Pancreas (tissue), 10 donors: ENCODE measurements around the gene KASH5. TPM values are rescaled to one million over a fixed set of nuclear protein-coding genes. Genes with fewer than 3 reads are reported as not detected.
A peak's percentile ranks its signal among the peaks of the same experiment; 100 is the strongest.

Experiments used
- ATAC-seq, 4 donors: fragments of 200-7000 bp; cut with Tn5 transposase; one replicate each; pipeline versions ENCODE4 v1.8.0 to v1.9.1; 2020; ENCODE audit warnings: mild to moderate bottlenecking in 4 of 4, moderate library complexity in 4 of 4
- DNase-seq, 6 donors: peaks; one replicate each; pipeline ENCODE4 v3.0.0-alpha.2; 2020
- FAIRE-seq: peaks from 2 replicates; lab custom pipeline; 2012; peaks lifted over from hg19 to GRCh38; lab: Jason Lieb, UNC
- H3K27ac ChIP-seq, 4 donors: fragments of 200-600 bp; sonication (generic); 1 replicate in 3 of 4; 2 replicates in 1 of 4; pipeline versions ENCODE4 v1.5.0 to v1.8.0; 2020
- H3K27me3 ChIP-seq, 4 donors: fragments of 200-600 bp; one replicate each; pipeline ENCODE4 v1.8.0; 2021
- H3K36me3 ChIP-seq, 3 donors: fragments of 200-600 bp; sonication (generic) in 1 of 3; one replicate each; pipeline versions ENCODE4 v1.5.0 to v1.8.0; 2020 to 2021
- H3K4me1 ChIP-seq, 3 donors: fragments of 200-600 bp; one replicate each; pipeline ENCODE4 v1.8.0; 2021
- H3K4me3 ChIP-seq, 4 donors: fragments of 200-600 bp; sonication (generic) in 2 of 4; one replicate each; pipeline versions ENCODE4 v1.5.0 to v1.8.0; 2020 to 2021
- H3K9me3 ChIP-seq, 4 donors: fragments of 200-600 bp; one replicate each; pipeline ENCODE4 v1.8.0; 2021
- CTCF ChIP-seq, 4 donors: fragments of 200-600 bp; sonication (generic) in 3 of 4; IDR thresholded peaks; one replicate each; pipeline versions ENCODE4 v1.5.0 to v1.8.0; 2021; ENCODE audit warnings: antibody characterized with exemption in 4 of 4
- WGBS, 2 donors: extraction: QIAGEN DNeasy Blood & Tissue Kit; methylation state at CpG; one replicate each; pipeline ENCODE4 v1.1.7; 2013; 5-methylcytosine and 5-hydroxymethylcytosine counted together
- intact Hi-C, 3 donors: fragments of 100-400 bp; cut with DNase I; formaldehyde crosslinking; loops; one replicate each; pipeline versions ENCODE4 v1.11.1 to v1.14.2; 2022
- polyA plus RNA-seq, 2 donors: library from polyadenylated mRNA; stranded (reverse); fragments of 200-250 nt; gene quantifications; one replicate each; pipeline ENCODE4 v1.2.3, GENCODE V29; 2013
- total RNA-seq, 6 donors: library from RNA; stranded (reverse); fragmentation: NEBNext Ultra II Directional in 4 of 6; extraction: Animal tissue kit (Norgen Biotek cat#: 25700) in 4 of 6; gene quantifications; one replicate each; pipeline versions ENCODE4 v1.2.1 to v1.2.4, GENCODE V29; 2021 to 2023
- donor health status: healthy with polysubstance abuse.
- donor health status: DM: no; HTN: no; CAD: no; lungs with moderate emphysema.
- donor health status: DM: no; HTN: no; CAD: no.
- donor health status: control.
- donor health status: control.
- donor health status: Bipolar disorder and iron deficiency.
- donor health status: DM: yes; HTN: yes; CAD: no.
- donor health status: DM: no; HTN: no; CAD: no.
- donor health status: DM: no; HTN: no; CAD: no.
- donor health status: DM: yes; HTN: yes; CAD: no.

KASH5 gene
- total and polyA plus RNA-seq, 8 donors, result 1.2 to 3.3 (median 2.2) TPM

DNA sequence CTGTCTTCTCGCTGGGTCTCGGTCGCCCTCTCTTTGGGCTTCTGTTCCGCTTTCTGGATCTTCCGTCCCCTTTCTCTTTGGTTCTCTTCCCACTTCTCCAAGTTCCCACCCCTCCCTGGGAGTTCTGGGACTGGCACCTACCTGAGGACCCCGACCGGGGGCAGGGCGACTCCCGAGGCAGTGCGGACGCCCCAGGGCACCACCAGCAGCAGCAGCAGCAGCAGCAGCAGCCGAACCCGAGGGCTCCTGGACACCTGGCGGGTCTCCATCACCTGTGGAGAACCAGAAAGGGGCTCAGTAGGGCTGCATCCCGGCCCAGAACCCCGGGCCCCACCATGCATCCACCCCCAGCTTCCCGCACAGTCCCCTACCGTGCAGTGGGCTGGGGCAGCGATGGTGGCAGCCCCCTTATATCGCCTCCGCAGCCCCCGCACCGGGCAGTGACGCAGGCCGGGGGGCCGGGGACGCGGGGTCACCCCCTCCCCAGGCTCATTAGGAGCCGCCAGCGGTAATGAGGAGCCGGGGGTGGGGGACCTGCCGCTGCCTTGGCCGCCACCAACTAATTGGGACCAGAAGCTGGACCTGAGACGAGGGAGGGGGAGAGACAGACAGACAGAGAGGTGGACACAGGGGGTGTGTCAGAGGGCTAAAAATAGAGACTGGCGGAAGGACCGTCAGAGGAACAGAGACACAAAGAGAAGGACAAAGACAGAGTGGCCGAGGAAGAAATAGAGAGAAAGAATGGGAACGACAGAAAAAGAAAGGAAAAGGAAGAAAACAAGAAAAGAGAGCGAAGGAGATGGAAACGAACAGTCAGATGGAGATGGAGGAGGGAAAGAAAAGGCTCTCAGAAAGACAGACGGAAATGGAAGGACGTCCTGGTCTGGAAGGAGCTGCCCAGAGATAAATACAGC, 35.3 kb downstream of the KASH5 start, which contains the start of gene PTH2:
PTH2 (minus strand) TSS at position 371 of the 914 bp plus-strand sequence; CDS start at position 269, 102 bp downstream.
- no peak for TF ChIP-seq CTCF (IDR thresholded peaks at IDR 0.05)
- intact Hi-C loops, result no loop called here
- no peak for ATAC-seq
- DNase-seq, result no peak
- 10 to 12% methylated on average over 41 to 42 of the region's 42 CpGs for WGBS, 2 donors
- peak within 1 kb of the TSS in 1 of 4 donors; percentile 22 for H3K4me3 ChIP-seq
- FAIRE-seq, result no peak
- H3K27me3 ChIP-seq, result peaks cover 0 to 47% (median 11%) of the 10 kb centered on the region in 4 donors
- H3K9me3 ChIP-seq, result no peaks in the 10 kb centered on the region
- H3K27ac ChIP-seq, result no peak within 1 kb of the TSS
- H3K4me1 ChIP-seq, result peaks cover 0 to 6% (median 0%) of the 10 kb centered on the region in 3 donors
- no peaks in the 10 kb centered on the region for H3K36me3 ChIP-seq

DNA sequence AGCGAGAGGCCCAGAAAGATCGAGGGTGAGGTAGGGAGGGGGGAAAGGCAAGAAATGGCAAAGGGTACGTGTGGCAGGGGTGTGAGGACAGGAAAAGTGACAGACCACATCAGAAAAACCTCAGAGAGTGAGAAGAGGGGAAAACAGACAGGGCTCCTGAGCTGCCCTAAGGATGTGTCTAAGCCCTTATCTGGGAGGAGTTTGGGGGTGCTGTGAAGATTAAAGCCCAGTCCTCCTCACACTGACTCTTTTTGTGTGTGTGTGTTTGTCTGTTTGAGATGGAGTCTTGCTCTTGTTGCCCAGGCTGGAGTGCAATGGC, 35.9 kb downstream of the KASH5 start:
- peaks cover 0 to 51% (median 11%) of the 10 kb centered on the region in 4 donors for H3K27me3 ChIP-seq
- no peaks in the 10 kb centered on the region for H3K9me3 ChIP-seq
- H3K4me1 ChIP-seq, result peaks cover 0 to 6% (median 0%) of the 10 kb centered on the region in 3 donors
- H3K27ac ChIP-seq, result no peak overlapping the region
- intact Hi-C loops, result no loop called here
- no peak for TF ChIP-seq CTCF (IDR thresholded peaks at IDR 0.05)
- WGBS, 2 donors, result 16 to 18% methylated on average over 3 of the region's 3 CpGs
- H3K4me3 ChIP-seq, result no peak overlapping the region
- H3K36me3 ChIP-seq, result no peaks in the 10 kb centered on the region
- no peak for ATAC-seq
- DNase-seq, result no peak
- FAIRE-seq, result no peak

- ATAC-seq, result no peak
- H3K36me3 ChIP-seq, result no peaks in the 10 kb centered on the region
- WGBS, 2 donors, result 33 to 40% methylated on average over 7 of the region's 7 CpGs
- no peak for FAIRE-seq
- intact Hi-C loops, result no loop called here
- DNase-seq, result no peak
- no peak within 1 kb of the TSS for H3K4me3 ChIP-seq
- H3K27me3 ChIP-seq, result peaks cover 0 to 51% (median 11%) of the 10 kb centered on the region in 4 donors
- peaks cover 0 to 6% (median 0%) of the 10 kb centered on the region in 3 donors for H3K4me1 ChIP-seq
- H3K27ac ChIP-seq, result no peak within 1 kb of the TSS
- TF ChIP-seq CTCF (IDR thresholded peaks at IDR 0.05), result no peak
- H3K9me3 ChIP-seq, result no peaks in the 10 kb centered on the region
Measured at GRCh38 chr19:49425178-49425577, 37.1 kb downstream of the KASH5 start, which contains the start of gene GFY. Gene GFY (plus strand): TSS chr19:49425388. CDS start chr19:49426431, 1,043 bp downstream.

DNA sequence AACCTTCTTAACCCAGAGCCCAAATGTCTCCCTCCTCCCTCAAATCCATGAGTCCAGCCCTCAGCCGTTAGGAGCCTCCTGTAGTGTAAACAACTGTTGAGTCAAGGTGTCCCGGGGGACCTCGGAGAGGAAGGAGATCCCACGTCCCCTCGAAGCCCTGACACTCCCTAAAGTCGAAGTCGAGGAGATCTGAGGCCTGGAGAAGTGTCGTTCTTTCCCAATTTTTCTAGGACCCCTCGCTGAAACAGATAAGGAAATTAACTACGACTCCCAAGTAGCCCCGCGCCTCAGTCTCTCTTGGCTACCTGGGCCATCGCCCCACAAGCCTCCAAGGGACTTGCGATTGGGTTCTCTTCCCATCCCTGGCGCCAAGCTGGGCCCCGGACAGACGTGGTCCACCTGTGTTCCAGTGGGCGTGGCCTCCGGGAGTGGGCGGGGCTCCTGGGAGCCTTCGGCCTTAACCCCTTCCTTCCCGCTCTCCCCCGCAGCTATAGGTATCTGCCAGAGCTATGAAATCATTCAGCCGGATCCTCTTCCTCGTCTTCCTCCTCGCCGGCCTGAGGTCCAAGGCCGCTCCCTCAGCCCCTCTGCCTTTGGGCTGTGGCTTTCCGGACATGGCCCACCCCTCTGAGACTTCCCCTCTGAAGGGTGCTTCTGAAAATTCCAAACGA, 38.0 kb downstream of the KASH5 start:
- no peak for ATAC-seq
- H3K27me3 ChIP-seq, result peaks cover 0 to 55% (median 10%) of the 10 kb centered on the region in 4 donors
- no peak overlapping the region for H3K4me3 ChIP-seq
- no peaks in the 10 kb centered on the region for H3K9me3 ChIP-seq
- peak in 1 of 6 donors; percentile 49 for DNase-seq
- peaks cover 0 to 6% (median 0%) of the 10 kb centered on the region in 3 donors for H3K4me1 ChIP-seq
- intact Hi-C loops, result no loop called here
- no peak for FAIRE-seq
- no peak overlapping the region for H3K27ac ChIP-seq
- no peaks in the 10 kb centered on the region for H3K36me3 ChIP-seq
- 6% methylated on average over 29 to 30 of the region's 30 CpGs for WGBS, 2 donors
- no peak for TF ChIP-seq CTCF (IDR thresholded peaks at IDR 0.05)
